SU-DHL-6 (cell line): ENCODE results near the gene TEX9.

Experiments used
- H2AFZ ChIP-seq: fragments of 200-600 bp; sonication (generic); 2 replicates; pipeline ENCODE4 v1.6.1; 2014; ENCODE audit warnings: low read depth, mild to moderate bottlenecking, moderate library complexity, mixed read lengths, antibody characterized with exemption, low read length; ENCODE audit not compliant: severe bottlenecking
- H3F3A ChIP-seq: fragments of 200-600 bp; shearing (Covaris generic); 2 replicates; pipeline ENCODE4 v1.6.0; 2016; ENCODE audit warnings: antibody characterized with exemption, mild to moderate bottlenecking; ENCODE audit not compliant: insufficient read depth
- H3K27ac ChIP-seq: fragments of 200-600 bp; sonication (generic); 2 replicates; pipeline ENCODE4 v1.5.1; 2016; ENCODE audit warnings: low read depth, mild to moderate bottlenecking, low read length, moderate library complexity, mixed read lengths
- H3K27me3 ChIP-seq: fragments of 200-600 bp; sonication (generic), shearing (Covaris generic); 2 replicates; pipeline ENCODE4 v1.6.0; 2014; ENCODE audit warnings: mild to moderate bottlenecking, low read length
- H3K36me3 ChIP-seq: fragments of 200-600 bp; sonication (generic); 2 replicates; pipeline ENCODE4 v1.6.1; 2014; ENCODE audit warnings: mild to moderate bottlenecking, low read length, mixed read lengths
- H3K4me2 ChIP-seq: fragments of 300-600, 200-600 bp; shearing (Covaris generic), sonication (generic); 2 replicates; pipeline ENCODE4 v1.6.0; 2014; ENCODE audit warnings: low read length, low read depth, mild to moderate bottlenecking; ENCODE audit not compliant: poor library complexity, severe bottlenecking
- H3K4me3 ChIP-seq: fragments of 200-600 bp; sonication (generic); 2 replicates; pipeline ENCODE4 v1.5.1; 2014; ENCODE audit warnings: antibody characterized with exemption, low read length, mild to moderate bottlenecking, mixed read lengths; ENCODE audit not compliant: insufficient read depth, poor library complexity, severe bottlenecking
- H3K79me2 ChIP-seq: fragments of 200-600 bp; sonication (generic); 2 replicates; pipeline ENCODE4 v1.6.1; 2014; ENCODE audit warnings: mild to moderate bottlenecking, low read length, moderate library complexity; ENCODE audit not compliant: insufficient read depth
- H3K9ac ChIP-seq: fragments of 200-600 bp; sonication (generic); 2 replicates; pipeline ENCODE4 v1.7.0; 2014; ENCODE audit warnings: mild to moderate bottlenecking, low read length
- H3K9me2 ChIP-seq: fragments of 200-600 bp; sonication (generic); replicated peaks from 2 replicates; pipeline ENCODE4 v1.6.1; 2014; ENCODE audit warnings: low read length; ENCODE audit not compliant: insufficient read depth
- H3K9me3 ChIP-seq: fragments of 200-600 bp; sonication (generic); 2 replicates; pipeline ENCODE4 v1.6.1; 2014; ENCODE audit warnings: low read length, mixed read lengths; ENCODE audit not compliant: insufficient read depth
- H4K20me1 ChIP-seq: fragments of 200-600 bp; sonication (generic); 2 replicates; pipeline ENCODE4 v1.6.1; 2014; ENCODE audit warnings: low read depth, mild to moderate bottlenecking, antibody characterized with exemption, low read length, moderate library complexity, mixed read lengths
- EZH2phosphoT487 ChIP-seq: fragments of 200-600 bp; sonication (generic), shearing (Covaris generic); conservative IDR thresholded peaks from 2 replicates; pipeline ENCODE4 v1.6.1; 2018; ENCODE audit warnings: mild to moderate bottlenecking, antibody characterized with exemption, low read length, moderate library complexity, mixed read lengths
- TF ChIP-seq, protein P1 (sequence below): fragments of 200-600 bp; sonication (generic); IDR thresholded peaks from one replicate; pipeline ENCODE4 v1.5.1; 2017; ENCODE audit warnings: antibody characterized with exemption, mild to moderate bottlenecking, low read length, moderate library complexity; ENCODE audit not compliant: insufficient read depth, poor library complexity, severe bottlenecking

TEX9 gene

DNA sequence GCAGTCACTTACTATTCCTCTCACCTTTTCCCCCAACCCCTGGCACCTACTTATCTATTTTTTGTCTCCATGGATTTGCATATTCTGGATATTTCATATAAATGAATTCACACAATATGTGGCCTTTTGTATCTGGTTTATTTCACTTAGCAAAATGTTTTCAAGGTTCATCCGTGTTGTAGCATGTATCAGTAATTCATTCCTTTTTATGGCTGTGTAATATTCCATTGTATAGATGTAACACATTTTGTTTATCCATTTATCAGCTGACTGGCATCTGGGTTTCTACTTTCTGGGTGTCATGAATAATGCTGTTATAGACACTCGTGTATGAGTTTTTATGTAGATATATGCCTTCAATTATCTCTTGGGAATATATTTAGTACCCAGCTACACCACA is 93.9 kb downstream of the TEX9 start:
- peaks cover 12% of the 10 kb centered on the region for H3F3A ChIP-seq
- no peak overlapping the region for H3K4me3 ChIP-seq
- H3K27ac ChIP-seq = no peak overlapping the region
- H3K27me3 ChIP-seq = no peaks in the 10 kb centered on the region
- H2AFZ ChIP-seq = no peak overlapping the region
- no peak overlapping the region for H3K4me2 ChIP-seq
- no peaks in the 10 kb centered on the region for H3K9me3 ChIP-seq
- peaks cover 20% of the 10 kb centered on the region for H3K36me3 ChIP-seq
- H3K79me2 ChIP-seq = peaks cover 6% of the 10 kb centered on the region; the same call in 1 of the 2 replicates
- no peak for TF ChIP-seq EZH2phosphoT487
- TF ChIP-seq, protein P1, sequence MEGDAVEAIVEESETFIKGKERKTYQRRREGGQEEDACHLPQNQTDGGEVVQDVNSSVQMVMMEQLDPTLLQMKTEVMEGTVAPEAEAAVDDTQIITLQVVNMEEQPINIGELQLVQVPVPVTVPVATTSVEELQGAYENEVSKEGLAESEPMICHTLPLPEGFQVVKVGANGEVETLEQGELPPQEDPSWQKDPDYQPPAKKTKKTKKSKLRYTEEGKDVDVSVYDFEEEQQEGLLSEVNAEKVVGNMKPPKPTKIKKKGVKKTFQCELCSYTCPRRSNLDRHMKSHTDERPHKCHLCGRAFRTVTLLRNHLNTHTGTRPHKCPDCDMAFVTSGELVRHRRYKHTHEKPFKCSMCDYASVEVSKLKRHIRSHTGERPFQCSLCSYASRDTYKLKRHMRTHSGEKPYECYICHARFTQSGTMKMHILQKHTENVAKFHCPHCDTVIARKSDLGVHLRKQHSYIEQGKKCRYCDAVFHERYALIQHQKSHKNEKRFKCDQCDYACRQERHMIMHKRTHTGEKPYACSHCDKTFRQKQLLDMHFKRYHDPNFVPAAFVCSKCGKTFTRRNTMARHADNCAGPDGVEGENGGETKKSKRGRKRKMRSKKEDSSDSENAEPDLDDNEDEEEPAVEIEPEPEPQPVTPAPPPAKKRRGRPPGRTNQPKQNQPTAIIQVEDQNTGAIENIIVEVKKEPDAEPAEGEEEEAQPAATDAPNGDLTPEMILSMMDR = no peak
- no peaks in the 10 kb centered on the region for H3K9me2 ChIP-seq
- no peak overlapping the region for H3K9ac ChIP-seq
- no peaks in the 10 kb centered on the region for H4K20me1 ChIP-seq

DNA sequence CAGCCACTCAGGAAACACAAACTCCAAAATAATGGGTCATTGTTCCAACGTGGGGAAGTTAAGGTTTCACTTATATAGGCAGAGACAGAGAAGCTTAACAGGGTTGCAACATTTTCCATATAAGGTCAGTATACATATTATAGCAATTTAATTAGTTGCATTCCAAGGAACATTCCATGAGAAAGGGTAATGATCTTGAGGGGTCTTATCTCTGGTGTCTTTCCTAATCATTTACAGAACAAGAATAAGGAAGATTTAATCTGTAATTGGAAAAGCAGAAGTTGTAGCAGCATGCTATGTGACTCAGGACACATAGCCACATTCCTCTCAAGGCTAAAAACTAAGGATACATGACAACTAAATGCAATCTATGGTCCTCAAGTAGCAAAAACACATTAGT is 94.8 kb downstream of the TEX9 start:
- TF ChIP-seq EZH2phosphoT487 = no peak
- TF ChIP-seq, protein P1 = no peak
- Histone ChIP-seq H3K4me2 (peak overlapping the region; percentile 8), H3K4me3 (no peak overlapping the region), H3K9ac (no peak overlapping the region), H4K20me1 (no peaks in the 10 kb centered on the region), H3F3A (peaks cover 12% of the 10 kb centered on the region), H3K36me3 (peaks cover 20% of the 10 kb centered on the region), H3K27me3 (no peaks in the 10 kb centered on the region), H2AFZ (no peak overlapping the region), H3K27ac (no peak overlapping the region), H3K9me3 (no peaks in the 10 kb centered on the region), H3K79me2 (peaks cover 6% of the 10 kb centered on the region; the same call in 1 of the 2 replicates), H3K9me2 (no peaks in the 10 kb centered on the region)

DNA sequence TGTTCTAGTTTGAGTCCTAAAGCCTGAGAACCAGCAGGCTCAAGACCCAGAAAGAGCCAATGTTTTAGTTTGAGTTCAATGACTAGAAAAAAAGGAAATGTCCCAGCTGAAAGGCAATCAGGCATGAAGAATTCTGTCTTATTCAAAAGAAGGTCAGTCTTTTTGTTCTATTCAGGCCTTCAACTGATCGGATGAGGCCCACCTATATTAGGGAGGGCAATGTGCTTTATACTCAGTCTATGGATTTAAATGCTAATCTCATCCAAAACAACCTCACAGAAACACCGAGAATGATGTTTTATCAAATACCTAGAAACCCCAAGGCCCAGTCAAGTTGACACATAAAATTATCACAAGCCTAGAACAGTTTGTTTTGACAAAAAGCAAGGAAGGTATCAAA is 95.7 kb downstream of the TEX9 start:
- TF ChIP-seq, protein P1 = no peak
- no peak for TF ChIP-seq EZH2phosphoT487
- H3K4me2 ChIP-seq = peak overlapping the region; percentile 8

More for the DNA sequence above, 95.7 kb downstream of the TEX9 start:
- Histone ChIP-seq H4K20me1 (no peaks in the 10 kb centered on the region), H3K9me3 (no peaks in the 10 kb centered on the region), H3F3A (peaks cover 17% of the 10 kb centered on the region), H2AFZ (no peak overlapping the region), H3K9ac (no peak overlapping the region), H3K4me3 (no peak overlapping the region), H3K27ac (no peak overlapping the region), H3K9me2 (no peaks in the 10 kb centered on the region), H3K79me2 (peaks cover 6% of the 10 kb centered on the region; the same call in 1 of the 2 replicates), H3K27me3 (no peaks in the 10 kb centered on the region), H3K36me3 (peaks cover 20% of the 10 kb centered on the region)
